B cell (primary cell): ENCODE measurements around the gene ITGB2.

ENCODE experiments used
- CTCF ChIP-seq: fragments of 200-600 bp; IDR thresholded peaks from one replicate; pipeline ENCODE4 v1.8.0; 2022; ENCODE audit warnings: antibody characterized with exemption, mild to moderate bottlenecking
- EZH2 ChIP-seq: IDR thresholded peaks from 2 replicates; pipeline ENCODE4 v1.6.1; 2012; ENCODE audit warnings: borderline replicate concordance, low read depth, mild to moderate bottlenecking, moderate library complexity, low read length; ENCODE audit not compliant: insufficient read depth, poor library complexity, severe bottlenecking

GRCh38 chr21:44875316-44875700 is 45.4 kb downstream of the ITGB2 start:
- no peak for TF ChIP-seq CTCF
- no peak for TF ChIP-seq EZH2
